ENCODE data around the gene TNMD.
"Not testable (repeated sequence)": the region's sequence is repeated elsewhere in the genome, so short reads cannot be mapped to it uniquely, and the experiment has no call there.

The TNMD gene

GRCh38 chrX:100584611-100585010, at the start of gene TNMD:
Gene TNMD, plus strand, starts transcription at chrX:100584936. Its CDS starts 83 bp downstream, at chrX:100585019.
- no peak for TF ChIP-seq CTCF (IDR thresholded peaks at IDR 0.05)
- no peak for TF ChIP-seq ZFX (IDR thresholded peaks at IDR 0.05; ENCODE audit: borderline replicate concordance)
- H3K27ac ChIP-seq = no peak within 1 kb of the TSS

GRCh38 chrX:100565534-100565933, 19.2 kb upstream of the TNMD start:
- TF ChIP-seq CTCF (IDR thresholded peaks at IDR 0.05) = peak; percentile 39
- H3K27ac ChIP-seq = not testable (repeated sequence)

GRCh38 chrX:100586747-100587146, 2.0 kb downstream of the TNMD start:
- no peak for TF ChIP-seq ZFX (IDR thresholded peaks at IDR 0.05; ENCODE audit: borderline replicate concordance)
- TF ChIP-seq CTCF (IDR thresholded peaks at IDR 0.05) = no peak
- H3K27ac ChIP-seq = no peak overlapping the region

- no peak overlapping the region for H3K27ac ChIP-seq
- TF ChIP-seq CTCF (IDR thresholded peaks at IDR 0.05) (no peak), ZFX (IDR thresholded peaks at IDR 0.05; ENCODE audit: borderline replicate concordance) (no peak)
These were observed 3.1 kb downstream of the TNMD start for GRCh38 chrX:100587861-100588260.

GRCh38 chrX:100591256-100592051, 6.7 kb downstream of the TNMD start:
- TF ChIP-seq CTCF (IDR thresholded peaks at IDR 0.05) (no peak), ZFX (IDR thresholded peaks at IDR 0.05; ENCODE audit: borderline replicate concordance) (no peak)
- no peak overlapping the region for H3K27ac ChIP-seq

- no peak overlapping the region for H3K27ac ChIP-seq
- TF ChIP-seq CTCF (IDR thresholded peaks at IDR 0.05) (no peak), ZFX (IDR thresholded peaks at IDR 0.05; ENCODE audit: borderline replicate concordance) (no peak)
These were observed 8.4 kb downstream of the TNMD start for GRCh38 chrX:100593126-100593525.

- no peak for TF ChIP-seq CTCF (IDR thresholded peaks at IDR 0.05)
- no peak for TF ChIP-seq ZFX (IDR thresholded peaks at IDR 0.05; ENCODE audit: borderline replicate concordance)
- H3K27ac ChIP-seq = no peak overlapping the region
These were observed 8.8 kb downstream of the TNMD start for GRCh38 chrX:100593581-100593980.
